Daoy (cell line): Measurements from ENCODE around the gene AIF1. TPM values are rescaled to one million over a fixed set of nuclear protein-coding genes. Genes with fewer than 3 reads are reported as not detected.

Experiments used
- DNase-seq: peaks from one replicate; pipeline ENCODE4 v3.0.0-alpha.2; 2015; ENCODE audit warnings: low read depth
- total RNA-seq: library from RNA; depleted of rRNA; stranded (reverse); fragments of >200 nt; shearing (Covaris generic); gene quantifications from 2 replicates; pipeline ENCODE4 v1.2.3, GENCODE V29; 2014

AIF1 gene
- total RNA-seq, 1 experiment from 2014 or later = not detected

GRCh38 chr6:31620586-31621319, 5.7 kb downstream of the AIF1 start, which contains the start of gene PRRC2A:
Gene PRRC2A, plus strand, starts transcription at chr6:31620715. Its CDS starts 2,075 bp downstream, at chr6:31622790.
- no peak for DNase-seq

- DNase-seq = no peak
Observed at GRCh38 chr6:31621320-31621939, 6.4 kb downstream of the AIF1 start.

- no peak for DNase-seq
Observed at GRCh38 chr6:31621991-31622390, 7.0 kb downstream of the AIF1 start.

GRCh38 chr6:31622684-31623091, 7.7 kb downstream of the AIF1 start:
- no peak for DNase-seq

- no peak for DNase-seq
Observed at GRCh38 chr6:31624070-31624469, 9.0 kb downstream of the AIF1 start.

GRCh38 chr6:31626952-31627351, 11.9 kb downstream of the AIF1 start:
- no peak for DNase-seq

GRCh38 chr6:31627690-31628287, 12.8 kb downstream of the AIF1 start:
- no peak for DNase-seq

- no peak for DNase-seq
Observed at GRCh38 chr6:31629014-31629413, 14.0 kb downstream of the AIF1 start.

GRCh38 chr6:31630177-31630934, 15.3 kb downstream of the AIF1 start:
- DNase-seq = no peak

- no peak for DNase-seq
Observed at GRCh38 chr6:31631209-31631608, 16.2 kb downstream of the AIF1 start.

GRCh38 chr6:31631681-31632278, 16.7 kb downstream of the AIF1 start:
- no peak for DNase-seq

- no peak for DNase-seq
Observed at GRCh38 chr6:31632279-31632946, 17.4 kb downstream of the AIF1 start.

GRCh38 chr6:31633447-31633846, 18.4 kb downstream of the AIF1 start:
- DNase-seq = no peak

- no peak for DNase-seq
Observed at GRCh38 chr6:31634131-31634530, 19.1 kb downstream of the AIF1 start.

- DNase-seq = no peak
Observed at GRCh38 chr6:31634969-31635575, 20.0 kb downstream of the AIF1 start.

GRCh38 chr6:31636698-31637596, 21.9 kb downstream of the AIF1 start:
- DNase-seq = no peak

- no peak for DNase-seq
Observed at GRCh38 chr6:31639043-31639442, 24.0 kb downstream of the AIF1 start.

- peak; percentile 71 for DNase-seq
Observed at GRCh38 chr6:31639449-31639861, 24.4 kb downstream of the AIF1 start.

GRCh38 chr6:31640612-31641011, 25.6 kb downstream of the AIF1 start:
- DNase-seq = no peak

- no peak for DNase-seq
Observed at GRCh38 chr6:31641370-31641769, 26.3 kb downstream of the AIF1 start.
